Kasumi-1 (cell line): ENCODE data around the gene IBTK.
A peak's percentile ranks its signal among the peaks of the same experiment; 100 is the strongest.
"Not testable (repeated sequence)": the region's sequence is repeated elsewhere in the genome, so short reads cannot be mapped to it uniquely, and the experiment has no call there.

Source experiments
- DNase-seq, 2 experiments: peaks; one replicate each; lab custom pipeline; 2025; lab: John Stamatoyannopoulos, UW

IBTK gene

DNA sequence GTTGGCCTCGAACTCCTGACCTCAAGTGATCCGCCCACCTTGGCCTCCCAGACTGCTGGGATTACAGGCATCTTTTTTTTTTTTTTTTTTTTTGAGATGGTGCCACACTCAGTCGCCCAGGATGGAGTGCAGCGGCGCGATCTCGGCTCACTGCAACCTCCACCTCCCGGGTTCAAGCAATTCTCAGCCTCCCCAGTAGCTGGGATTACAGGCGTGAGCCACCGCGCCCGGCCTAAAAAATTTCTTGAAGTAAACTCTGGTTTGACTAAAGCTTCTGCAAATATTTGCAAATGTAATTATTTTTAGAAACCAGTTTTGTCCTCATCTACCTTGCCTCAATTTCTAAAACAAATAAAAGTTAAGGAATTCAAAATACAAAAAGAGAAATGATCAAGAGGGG, 1.2 kb downstream of the IBTK start:
- no peak for DNase-seq

- no peak for DNase-seq
Observed at GRCh38 chr6:82245376-82245775, 2.2 kb downstream of the IBTK start.

GRCh38 chr6:82243884-82244283, 3.7 kb downstream of the IBTK start:
- DNase-seq: no peak

DNA sequence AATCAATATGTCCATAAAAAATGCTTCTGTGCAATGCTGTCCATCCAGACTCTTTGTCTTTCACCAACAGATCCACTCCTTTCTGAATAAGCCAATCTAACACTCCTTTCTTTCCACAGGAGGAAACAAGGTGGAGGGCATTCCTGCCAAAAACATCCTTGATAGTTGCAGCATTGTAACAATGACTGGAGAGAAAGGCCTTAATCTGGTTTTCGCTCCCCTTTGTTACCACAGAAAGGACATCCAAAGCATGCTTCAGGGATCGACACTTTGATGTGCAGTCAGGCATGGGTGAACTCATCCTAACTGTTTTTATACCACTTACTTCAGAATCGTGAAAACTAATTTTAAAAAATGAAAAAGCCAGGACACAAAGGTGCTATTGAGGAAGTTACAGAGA, 7.4 kb downstream of the IBTK start:
- DNase-seq: no peak

DNA sequence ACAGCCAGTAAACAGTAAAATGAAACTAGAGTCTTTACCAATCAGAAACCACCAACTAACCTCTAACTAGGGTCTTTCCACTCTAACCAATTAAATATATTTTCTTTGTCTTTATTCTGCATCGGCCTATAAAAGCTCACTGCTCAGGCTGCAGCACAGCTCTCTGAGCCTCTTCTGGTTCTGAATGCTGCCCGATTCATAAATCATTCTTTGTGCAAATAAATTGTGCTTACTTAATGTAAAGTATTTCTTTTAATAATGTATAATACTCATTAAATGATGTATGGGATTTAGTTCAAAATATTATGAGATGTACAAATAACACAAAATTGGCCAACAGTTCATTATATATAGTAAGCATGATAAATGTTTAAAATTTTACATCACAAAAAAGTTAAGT, 7.9 kb downstream of the IBTK start:
- no peak for DNase-seq

DNA sequence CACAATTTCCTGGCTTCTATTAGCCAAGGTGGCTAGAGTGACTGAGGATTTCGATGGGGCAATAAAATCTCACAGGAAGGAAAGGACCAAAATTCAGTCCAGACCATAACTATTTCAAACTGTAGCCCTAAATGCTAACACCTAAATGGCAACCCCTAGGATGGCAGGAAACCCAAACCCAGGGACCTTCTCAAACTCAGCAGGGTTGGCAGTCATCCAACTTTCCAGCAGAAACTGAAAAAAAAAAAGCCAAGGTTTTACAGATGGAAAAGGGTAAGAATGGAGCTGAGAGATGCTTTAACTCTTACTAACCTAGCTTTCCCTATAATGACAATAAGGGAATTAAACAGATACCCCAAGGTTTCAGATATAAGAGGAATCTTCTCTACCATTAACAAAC, 10.5 kb downstream of the IBTK start:
- peak; percentile 13 to 22 for DNase-seq

DNA sequence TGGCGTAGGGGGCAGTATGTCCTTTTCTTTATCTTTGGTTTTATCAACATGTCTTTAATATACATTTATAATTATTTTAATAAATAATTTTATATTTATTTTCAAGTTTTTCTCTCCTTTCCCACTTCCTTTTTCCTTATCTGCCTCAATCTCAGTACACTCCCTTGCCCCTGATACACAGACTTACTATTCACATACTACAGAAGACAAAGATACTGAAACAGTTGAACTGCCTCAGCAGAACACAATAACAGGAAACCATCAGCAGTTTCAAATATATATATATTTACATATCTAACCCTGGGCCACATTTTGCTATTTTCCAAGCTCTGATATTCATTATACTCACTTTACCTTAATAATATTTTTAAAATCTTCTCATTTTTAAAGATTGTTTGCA, 19.8 kb downstream of the IBTK start:
- DNase-seq: no peak

DNA sequence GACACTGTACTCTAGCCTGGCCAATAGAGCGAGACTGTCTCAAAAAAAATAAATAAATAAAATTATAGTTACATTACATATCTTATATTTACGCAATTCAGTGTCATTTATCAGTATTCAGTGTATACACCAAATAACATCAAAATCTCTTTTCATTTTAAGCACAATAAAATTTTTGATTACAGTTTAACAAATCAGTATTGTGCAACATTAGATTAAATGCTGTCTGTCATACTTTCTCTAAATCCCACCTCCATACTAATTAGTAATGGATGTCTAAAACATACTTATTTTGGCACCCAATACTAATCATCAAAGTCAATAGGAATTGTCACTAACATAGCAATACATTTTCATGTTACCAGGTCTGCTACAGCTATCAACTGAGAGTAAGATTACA, 27.4 kb downstream of the IBTK start:
- DNase-seq: no peak

- DNase-seq: no peak
Observed at GRCh38 chr6:82217018-82217586, 30.4 kb downstream of the IBTK start.

DNA sequence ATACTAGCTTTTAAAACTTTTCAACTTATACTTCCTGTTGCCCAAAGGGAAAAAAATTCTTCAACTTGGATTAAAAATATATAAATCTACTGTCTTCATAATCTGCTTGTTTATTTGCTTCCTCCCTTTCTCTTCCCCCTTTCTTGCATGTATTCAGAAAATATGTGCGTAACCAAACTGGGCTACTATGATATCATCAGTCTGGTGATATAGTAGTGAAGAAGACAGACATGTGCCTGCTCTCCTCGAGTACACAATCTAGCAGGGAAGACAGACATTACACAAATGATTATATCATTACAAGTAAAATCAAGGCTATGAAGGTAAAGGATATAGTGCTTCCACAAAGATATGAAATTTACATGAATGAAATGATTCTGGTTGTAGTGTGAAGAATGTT, 31.0 kb downstream of the IBTK start:
- DNase-seq: no peak

DNA sequence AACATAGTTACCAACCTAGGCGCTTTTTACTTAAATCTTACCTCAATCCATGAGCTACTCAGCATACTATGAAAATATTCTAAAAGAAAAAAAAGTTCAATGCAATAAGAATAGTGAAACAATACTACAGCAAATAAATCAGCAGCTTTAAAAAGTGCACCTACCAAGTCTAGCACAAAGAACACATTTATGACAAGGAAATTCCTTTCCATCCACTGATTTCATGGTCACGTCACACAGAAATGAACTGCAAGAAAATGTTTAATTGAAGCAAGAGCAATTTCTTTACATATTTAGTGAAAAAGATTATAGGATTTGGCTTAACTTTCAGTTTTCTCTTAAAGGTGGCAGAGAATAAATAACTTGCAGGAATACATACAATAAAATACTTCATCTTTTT, 36.2 kb downstream of the IBTK start:
- no peak for DNase-seq

DNA sequence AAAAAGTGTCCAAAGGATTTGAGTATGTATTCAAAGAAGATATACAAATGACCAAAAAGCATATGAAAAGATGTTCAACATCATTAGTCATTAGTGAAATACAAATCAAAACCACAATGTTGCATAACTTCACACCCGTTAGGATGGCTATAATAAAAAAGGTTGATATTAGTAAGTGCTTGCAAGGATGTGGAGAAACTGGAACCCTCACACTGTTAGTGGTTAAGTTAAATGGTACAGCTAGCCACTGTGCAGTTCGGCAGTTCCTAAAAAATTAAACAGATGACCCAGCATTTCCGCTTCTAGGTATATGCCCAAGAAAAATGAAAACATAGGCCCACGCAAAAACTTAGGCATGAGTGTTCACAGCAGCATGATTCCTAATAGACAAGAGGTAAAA, 38.6 kb downstream of the IBTK start:
- DNase-seq: no peak

GRCh38 chr6:82205930-82206392, 41.6 kb downstream of the IBTK start:
- DNase-seq: peak; percentile 57 to 59

GRCh38 chr6:82204020-82204419, 43.5 kb downstream of the IBTK start:
- no peak for DNase-seq

GRCh38 chr6:82197784-82198183, 49.8 kb downstream of the IBTK start:
- DNase-seq: no peak

DNA sequence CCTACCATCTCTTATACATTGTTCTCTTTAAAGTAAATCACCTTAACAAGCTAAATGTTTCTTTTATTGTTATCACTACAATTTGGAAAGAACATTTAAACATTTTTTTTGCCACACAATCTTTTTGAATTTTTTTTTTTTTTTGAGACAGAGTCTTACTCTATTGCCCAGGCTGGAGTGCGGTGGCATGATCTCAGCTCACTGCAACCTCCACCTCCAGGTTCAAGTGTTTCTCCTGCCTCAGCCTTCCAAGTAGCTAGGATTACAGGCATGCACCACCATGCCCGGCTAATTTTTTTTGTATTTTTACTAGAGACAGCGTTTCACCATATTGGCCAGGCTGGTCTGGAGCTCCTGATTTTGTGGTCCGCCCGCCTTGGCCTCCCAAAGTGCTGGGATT, 50.3 kb downstream of the IBTK start:
- DNase-seq: not testable (repeated sequence)

- DNase-seq: no peak
Observed at GRCh38 chr6:82196161-82196560, 51.4 kb downstream of the IBTK start.

DNA sequence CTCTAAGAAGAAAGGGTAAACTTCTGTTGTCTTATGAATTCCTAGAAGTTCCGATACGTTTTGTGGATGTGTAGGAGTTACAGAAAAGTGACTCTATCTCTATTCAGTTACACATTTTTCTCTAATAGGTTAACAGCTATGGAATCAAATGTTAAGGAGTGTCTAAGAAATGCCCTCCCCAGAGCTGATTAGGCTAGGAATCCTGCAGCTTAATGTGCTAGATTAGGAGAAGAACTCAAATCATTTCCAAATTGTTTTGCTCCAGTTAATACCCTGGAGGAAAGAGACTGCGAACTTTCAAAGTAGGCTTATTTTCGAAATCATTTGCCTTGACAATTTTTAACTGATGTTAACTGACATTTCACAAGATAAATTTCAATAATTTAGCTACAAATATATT, 51.9 kb downstream of the IBTK start:
- DNase-seq: no peak

DNA sequence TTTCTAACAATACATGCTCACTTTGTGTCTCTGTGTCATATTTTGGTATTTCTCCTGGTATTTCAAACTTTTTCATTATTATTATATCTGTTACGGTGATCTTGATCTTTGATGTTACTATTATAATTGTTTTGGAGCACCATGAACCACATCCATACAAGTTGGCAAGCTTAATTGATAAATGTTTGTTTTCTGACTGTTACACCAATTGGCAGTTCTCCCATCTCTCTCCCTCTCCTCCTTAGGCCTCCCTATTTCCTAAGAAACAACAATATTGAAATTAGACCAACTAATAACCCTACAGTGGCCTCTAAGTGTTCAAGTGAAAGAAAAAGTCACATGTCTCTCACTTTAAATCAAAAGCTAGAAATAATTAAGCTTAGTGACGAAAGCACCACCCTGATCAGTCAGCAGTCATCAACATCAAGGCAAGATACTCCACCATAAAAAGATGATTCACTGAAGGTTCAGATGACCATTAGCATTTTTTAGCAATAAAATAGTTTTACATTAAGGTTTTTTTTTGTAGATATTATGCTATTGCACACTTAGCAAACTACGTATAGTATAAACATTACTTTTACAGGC, 61.5 kb downstream of the IBTK start:
- no peak for DNase-seq

GRCh38 chr6:82183642-82184282, 63.8 kb downstream of the IBTK start:
- DNase-seq: no peak

GRCh38 chr6:82182756-82183155, 64.8 kb downstream of the IBTK start:
- no peak for DNase-seq

DNA sequence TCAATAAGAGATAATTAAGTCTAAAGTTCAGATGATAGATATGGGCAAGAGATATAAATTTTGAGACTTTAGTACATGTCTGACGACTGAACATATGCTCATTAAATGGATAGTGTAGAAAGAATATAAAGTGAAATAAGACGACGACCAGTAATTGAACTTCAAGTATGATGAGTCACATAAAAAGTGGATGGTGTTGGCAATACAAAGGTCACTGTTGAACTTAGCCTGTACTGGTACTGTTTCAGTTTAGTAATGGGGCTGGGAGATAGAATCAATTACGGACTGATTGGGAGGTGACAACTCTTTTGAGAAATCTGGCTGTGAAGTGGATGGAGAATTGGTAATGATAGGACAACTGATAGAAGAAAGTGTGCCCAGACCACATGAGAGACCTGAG, 68.1 kb downstream of the IBTK start:
- DNase-seq: no peak

DNA sequence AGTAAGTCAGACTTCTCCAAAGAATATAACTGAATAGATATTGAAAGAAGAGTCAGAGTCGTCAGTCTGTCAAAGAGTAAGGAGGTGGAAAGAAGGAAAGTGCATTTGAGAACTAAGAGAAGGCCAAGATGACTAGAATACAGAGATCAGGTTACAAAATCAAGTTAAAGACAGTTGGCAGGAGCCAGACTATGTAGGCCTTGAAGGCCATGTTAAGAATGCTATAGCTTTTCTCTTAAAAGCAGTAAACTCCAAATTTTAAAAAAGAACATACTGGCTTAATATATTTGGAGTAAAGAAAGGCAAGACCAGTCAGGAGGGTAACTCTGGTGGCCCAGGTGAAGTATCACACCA, 68.8 kb downstream of the IBTK start:
- no peak for DNase-seq
